K562 (cell line): ENCODE data around the gene NEDD8. TPM values are rescaled to one million over a fixed set of nuclear protein-coding genes. Genes with fewer than 3 reads are reported as not detected.
A peak's percentile ranks its signal among the peaks of the same experiment; 100 is the strongest.

Source experiments
- ATAC-seq: fragments of 200-7000 bp; cut with Tn5 transposase; 3 replicates; pipeline ENCODE4 v1.9.1; 2020; ENCODE audit warnings: moderate library complexity
- BruUV-seq: library from RNA; stranded (reverse); fragments of 400-500 nt; replicated peaks from 2 replicates; lab custom pipeline; 2021; lab: Mats Ljungman, UMichigan
- CTCF ChIA-PET: fragments of 300-600 bp; formaldehyde crosslinking; extraction: SDS; loops from one replicate; lab custom pipeline; 2021; ENCODE audit warnings: low intra/inter-chr PET ratio; lab: Yijun Ruan, JAX
- POLR2A ChIA-PET: fragments of 300-600, 350-650 bp; sonication (Branson Sonifier 250); formaldehyde crosslinking; extraction: SDS; loops from one replicate; lab custom pipeline; 2021; ENCODE audit warnings: antibody characterized with exemption, inconsistent platforms; lab: Yijun Ruan, JAX
- DNase-seq, 4 experiments: peaks; one replicate each; pipeline versions ENCODE4 v3.0.0 to v3.0.0-alpha.2; 2011 to 2018; ENCODE audit warnings: low spot score in 3 of 4, mixed read lengths in 3 of 4; ENCODE audit errors: extremely low read depth in 1 of 4
- FAIRE-seq: peaks from 2 replicates; lab custom pipeline; 2011; peaks lifted over from hg19 to GRCh38; lab: Jason Lieb, UNC
- H2AFZ ChIP-seq: 2 replicates; pipeline ENCODE4 v1.6.0; 2011; ENCODE audit warnings: low read depth, low read length, control low read depth, inconsistent platforms
- H3K27ac ChIP-seq: fragments of 200-600 bp; 3 replicates; pipeline ENCODE4 v1.8.0; 2011; ENCODE audit warnings: low read depth, mild to moderate bottlenecking, control low read depth, inconsistent platforms, low read length, moderate library complexity, mixed read lengths; ENCODE audit errors: extremely low read depth
- H3K27me3 ChIP-seq, 2 experiments: fragments of 300-600 bp in 1 of 2; 2 replicates in 1 of 2; 3 replicates in 1 of 2; pipeline versions ENCODE4 v1.6.0 to v1.8.0; 2011; ENCODE audit warnings: inconsistent platforms in 2 of 2, low read length in 2 of 2, mild to moderate bottlenecking in 1 of 2, mixed read lengths in 1 of 2, moderate library complexity in 1 of 2; ENCODE audit not compliant: control insufficient read depth in 2 of 2, insufficient read depth in 2 of 2
- H3K36me3 ChIP-seq: fragments of 300-600 bp; 3 replicates; pipeline ENCODE4 v1.8.0; 2011; ENCODE audit warnings: mild to moderate bottlenecking, low read length, inconsistent platforms; ENCODE audit not compliant: control insufficient read depth, insufficient read depth
- H3K4me1 ChIP-seq, 2 experiments: fragments of 200-600 bp in 1 of 2; replicated peaks in 1 of 2; 2 replicates in 1 of 2; 3 replicates in 1 of 2; pipeline versions ENCODE4 v1.5.1 to v1.8.0; 2011; ENCODE audit warnings: inconsistent platforms in 2 of 2, low read length in 2 of 2, mild to moderate bottlenecking in 1 of 2, mixed read lengths in 1 of 2, moderate library complexity in 1 of 2; ENCODE audit not compliant: control insufficient read depth in 2 of 2, insufficient read depth in 2 of 2
- H3K4me2 ChIP-seq: 2 replicates; pipeline ENCODE4 v1.6.1; 2011; ENCODE audit warnings: low read length, control low read depth, inconsistent platforms, mixed read lengths; ENCODE audit not compliant: insufficient read depth
- H3K4me3 ChIP-seq: fragments of 200-600 bp; sonication (generic), shearing (Covaris generic); 2 replicates; pipeline ENCODE4 v1.5.1; 2016; ENCODE audit warnings: control low read depth, inconsistent platforms
- H3K79me2 ChIP-seq: fragments of 200-600 bp; 3 replicates; pipeline ENCODE4 v1.8.0; 2011; ENCODE audit warnings: low read length, inconsistent platforms; ENCODE audit not compliant: control insufficient read depth, insufficient read depth
- H3K9ac ChIP-seq, 2 experiments: 2 replicates each; pipeline versions ENCODE4 v1.6.0 to v1.6.1; 2011; ENCODE audit warnings: low read depth in 2 of 2, low read length in 2 of 2, control low read depth in 1 of 2, inconsistent platforms in 1 of 2, mild to moderate bottlenecking in 1 of 2, mixed read lengths in 1 of 2; ENCODE audit not compliant: insufficient read depth in 1 of 2
- H3K9me1 ChIP-seq: one replicate; pipeline ENCODE4 v1.6.0; 2011; ENCODE audit warnings: inconsistent platforms, mild to moderate bottlenecking, low read length, moderate library complexity; ENCODE audit not compliant: control insufficient read depth, insufficient read depth
- H3K9me3 ChIP-seq: replicated peaks from 2 replicates; pipeline ENCODE4 v1.5.1; 2011; ENCODE audit warnings: low read depth, low read length, inconsistent platforms; ENCODE audit not compliant: control insufficient read depth, insufficient read depth
- H4K20me1 ChIP-seq: replicated peaks from 2 replicates; pipeline ENCODE4 v1.6.1; 2011; ENCODE audit warnings: low read length, inconsistent platforms, mixed read lengths; ENCODE audit not compliant: control insufficient read depth, insufficient read depth
- BCL6 ChIP-seq: fragments of 250-450 bp; sonication (Bioruptor Pico); IDR thresholded peaks from 2 replicates; pipeline ENCODE4 v1.4.0; 2020
- CBFA2T3 ChIP-seq: fragments of 450-650 bp; IDR thresholded peaks from 2 replicates; pipeline ENCODE4 v1.6.1; 2017
- L3MBTL2 ChIP-seq: fragments of 450-650 bp; IDR thresholded peaks from 2 replicates; pipeline ENCODE4 v1.6.1; 2016; ENCODE audit warnings: mild to moderate bottlenecking, moderate library complexity
- NCOA2 ChIP-seq, 2 experiments: fragments of 450-650 bp; IDR thresholded peaks; 2 replicates each; pipeline ENCODE4 v1.6.1; 2018; ENCODE audit warnings: mild to moderate bottlenecking in 2 of 2, moderate library complexity in 1 of 2; ENCODE audit not compliant: partially characterized antibody in 2 of 2
- POLR2G ChIP-seq: fragments of 200-400 bp; formaldehyde crosslinking; IDR thresholded peaks from 2 replicates; pipeline ENCODE4 v1.6.1; 2017; ENCODE audit warnings: low read depth, mild to moderate bottlenecking, antibody characterized with exemption, low read length, moderate library complexity
- SPI1 ChIP-seq: IDR thresholded peaks from 2 replicates; pipeline ENCODE4 v1.6.1; 2011; ENCODE audit warnings: low read depth, low read length, control low read depth, borderline replicate concordance
- WGBS: fragments of 100-300 bp; shearing (Covaris generic); methylation state at CpG from one replicate; pipeline ENCODE4 v1.1.6; 2016; ENCODE audit warnings: low coverage, mixed read lengths; ENCODE audit not compliant: insufficient coverage; ENCODE audit errors: missing lambda C conversion rate; 5-methylcytosine and 5-hydroxymethylcytosine counted together
- in situ Hi-C: fragments of 300-500 bp; cut with MboI; formaldehyde crosslinking; loops from 4 replicates; pipeline ENCODE4 v1.15.0; 2018; ENCODE audit warnings: inconsistent platforms, mixed read lengths
- intact Hi-C: fragments of 100-400 bp; cut with micrococcal nuclease; formaldehyde crosslinking; loops from 2 replicates; pipeline ENCODE4 v1.14.2; 2022
- polyA plus RNA-seq, 8 experiments: library from polyadenylated mRNA; depleted of rRNA in 4 of 8; stranded (reverse) in 5 of 8; unstranded in 3 of 8; fragments of >200 nt; fragmentation: Nextera tagmentation in 2 of 8; fragmentation: Illumina TruSeq in 1 of 8; extraction: Ambion mirVana in 2 of 8; extraction: Trizol in 1 of 8; gene quantifications; 2 replicates each; pipeline versions ENCODE4 v1.2.1 to v1.2.3, GENCODE V29; 2011 to 2014; ENCODE audit warnings: inconsistent platforms in 1 of 8, missing spikeins in 1 of 8
- total RNA-seq, 7 experiments: library from RNA; depleted of rRNA in 6 of 7; stranded (reverse); fragments of >200 nt in 6 of 7; fragmentation: Illumina TruSeq in 2 of 7; extraction: Trizol in 2 of 7; gene quantifications; 2 replicates each; pipeline versions ENCODE4 v1.2.1 to v1.2.3, GENCODE V29; 2011 to 2021; ENCODE audit warnings: low replicate concordance in 1 of 7
- TF ChIP-seq, protein P1 (sequence below): fragments of 200-600 bp; sonication (generic); IDR thresholded peaks from one replicate; pipeline ENCODE4 v1.6.1; 2012; ENCODE audit warnings: mild to moderate bottlenecking, low read depth, low read length, inconsistent platforms
- TF ChIP-seq, protein P2 (sequence below): sonication (generic); formaldehyde crosslinking; IDR thresholded peaks from 2 replicates; pipeline ENCODE4 v1.9.0; 2022; ENCODE audit warnings: mild to moderate bottlenecking, missing genetic modification reagents

The NEDD8 gene
- total and polyA plus RNA-seq, 9 of the 15 experiments (the other 6 are each of a cell fraction or from before 2014, with no cell fraction given): 142 to 691 (median 260) TPM

GRCh38 chr14:24277606-24278321, 45.6 kb upstream of the NEDD8 start:
- no peak overlapping the region for H3K27ac ChIP-seq
- no peak overlapping the region for H3K4me3 ChIP-seq
- no peaks in the 10 kb centered on the region; the same call in 2 of the 3 replicates for H3K36me3 ChIP-seq
- H2AFZ ChIP-seq: no peak overlapping the region
- ATAC-seq (no peak), DNase-seq (no peak), FAIRE-seq (no peak)
- 44% methylated on average over 10 of the region's 11 CpGs for WGBS
- no peak overlapping the region for H3K4me2 ChIP-seq
- no peaks in the 10 kb centered on the region for H3K9me3 ChIP-seq
- TF ChIP-seq, protein P1, sequence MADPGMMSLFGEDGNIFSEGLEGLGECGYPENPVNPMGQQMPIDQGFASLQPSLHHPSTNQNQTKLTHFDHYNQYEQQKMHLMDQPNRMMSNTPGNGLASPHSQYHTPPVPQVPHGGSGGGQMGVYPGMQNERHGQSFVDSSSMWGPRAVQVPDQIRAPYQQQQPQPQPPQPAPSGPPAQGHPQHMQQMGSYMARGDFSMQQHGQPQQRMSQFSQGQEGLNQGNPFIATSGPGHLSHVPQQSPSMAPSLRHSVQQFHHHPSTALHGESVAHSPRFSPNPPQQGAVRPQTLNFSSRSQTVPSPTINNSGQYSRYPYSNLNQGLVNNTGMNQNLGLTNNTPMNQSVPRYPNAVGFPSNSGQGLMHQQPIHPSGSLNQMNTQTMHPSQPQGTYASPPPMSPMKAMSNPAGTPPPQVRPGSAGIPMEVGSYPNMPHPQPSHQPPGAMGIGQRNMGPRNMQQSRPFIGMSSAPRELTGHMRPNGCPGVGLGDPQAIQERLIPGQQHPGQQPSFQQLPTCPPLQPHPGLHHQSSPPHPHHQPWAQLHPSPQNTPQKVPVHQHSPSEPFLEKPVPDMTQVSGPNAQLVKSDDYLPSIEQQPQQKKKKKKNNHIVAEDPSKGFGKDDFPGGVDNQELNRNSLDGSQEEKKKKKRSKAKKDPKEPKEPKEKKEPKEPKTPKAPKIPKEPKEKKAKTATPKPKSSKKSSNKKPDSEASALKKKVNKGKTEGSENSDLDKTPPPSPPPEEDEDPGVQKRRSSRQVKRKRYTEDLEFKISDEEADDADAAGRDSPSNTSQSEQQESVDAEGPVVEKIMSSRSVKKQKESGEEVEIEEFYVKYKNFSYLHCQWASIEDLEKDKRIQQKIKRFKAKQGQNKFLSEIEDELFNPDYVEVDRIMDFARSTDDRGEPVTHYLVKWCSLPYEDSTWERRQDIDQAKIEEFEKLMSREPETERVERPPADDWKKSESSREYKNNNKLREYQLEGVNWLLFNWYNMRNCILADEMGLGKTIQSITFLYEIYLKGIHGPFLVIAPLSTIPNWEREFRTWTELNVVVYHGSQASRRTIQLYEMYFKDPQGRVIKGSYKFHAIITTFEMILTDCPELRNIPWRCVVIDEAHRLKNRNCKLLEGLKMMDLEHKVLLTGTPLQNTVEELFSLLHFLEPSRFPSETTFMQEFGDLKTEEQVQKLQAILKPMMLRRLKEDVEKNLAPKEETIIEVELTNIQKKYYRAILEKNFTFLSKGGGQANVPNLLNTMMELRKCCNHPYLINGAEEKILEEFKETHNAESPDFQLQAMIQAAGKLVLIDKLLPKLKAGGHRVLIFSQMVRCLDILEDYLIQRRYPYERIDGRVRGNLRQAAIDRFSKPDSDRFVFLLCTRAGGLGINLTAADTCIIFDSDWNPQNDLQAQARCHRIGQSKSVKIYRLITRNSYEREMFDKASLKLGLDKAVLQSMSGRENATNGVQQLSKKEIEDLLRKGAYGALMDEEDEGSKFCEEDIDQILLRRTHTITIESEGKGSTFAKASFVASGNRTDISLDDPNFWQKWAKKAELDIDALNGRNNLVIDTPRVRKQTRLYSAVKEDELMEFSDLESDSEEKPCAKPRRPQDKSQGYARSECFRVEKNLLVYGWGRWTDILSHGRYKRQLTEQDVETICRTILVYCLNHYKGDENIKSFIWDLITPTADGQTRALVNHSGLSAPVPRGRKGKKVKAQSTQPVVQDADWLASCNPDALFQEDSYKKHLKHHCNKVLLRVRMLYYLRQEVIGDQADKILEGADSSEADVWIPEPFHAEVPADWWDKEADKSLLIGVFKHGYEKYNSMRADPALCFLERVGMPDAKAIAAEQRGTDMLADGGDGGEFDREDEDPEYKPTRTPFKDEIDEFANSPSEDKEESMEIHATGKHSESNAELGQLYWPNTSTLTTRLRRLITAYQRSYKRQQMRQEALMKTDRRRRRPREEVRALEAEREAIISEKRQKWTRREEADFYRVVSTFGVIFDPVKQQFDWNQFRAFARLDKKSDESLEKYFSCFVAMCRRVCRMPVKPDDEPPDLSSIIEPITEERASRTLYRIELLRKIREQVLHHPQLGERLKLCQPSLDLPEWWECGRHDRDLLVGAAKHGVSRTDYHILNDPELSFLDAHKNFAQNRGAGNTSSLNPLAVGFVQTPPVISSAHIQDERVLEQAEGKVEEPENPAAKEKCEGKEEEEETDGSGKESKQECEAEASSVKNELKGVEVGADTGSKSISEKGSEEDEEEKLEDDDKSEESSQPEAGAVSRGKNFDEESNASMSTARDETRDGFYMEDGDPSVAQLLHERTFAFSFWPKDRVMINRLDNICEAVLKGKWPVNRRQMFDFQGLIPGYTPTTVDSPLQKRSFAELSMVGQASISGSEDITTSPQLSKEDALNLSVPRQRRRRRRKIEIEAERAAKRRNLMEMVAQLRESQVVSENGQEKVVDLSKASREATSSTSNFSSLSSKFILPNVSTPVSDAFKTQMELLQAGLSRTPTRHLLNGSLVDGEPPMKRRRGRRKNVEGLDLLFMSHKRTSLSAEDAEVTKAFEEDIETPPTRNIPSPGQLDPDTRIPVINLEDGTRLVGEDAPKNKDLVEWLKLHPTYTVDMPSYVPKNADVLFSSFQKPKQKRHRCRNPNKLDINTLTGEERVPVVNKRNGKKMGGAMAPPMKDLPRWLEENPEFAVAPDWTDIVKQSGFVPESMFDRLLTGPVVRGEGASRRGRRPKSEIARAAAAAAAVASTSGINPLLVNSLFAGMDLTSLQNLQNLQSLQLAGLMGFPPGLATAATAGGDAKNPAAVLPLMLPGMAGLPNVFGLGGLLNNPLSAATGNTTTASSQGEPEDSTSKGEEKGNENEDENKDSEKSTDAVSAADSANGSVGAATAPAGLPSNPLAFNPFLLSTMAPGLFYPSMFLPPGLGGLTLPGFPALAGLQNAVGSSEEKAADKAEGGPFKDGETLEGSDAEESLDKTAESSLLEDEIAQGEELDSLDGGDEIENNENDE: no peak
- TF ChIP-seq BCL6 (CRISPR knock-in tag) (no peak), CBFA2T3 (0 out of 2 replicates have a peak, but pooled peaks have one; percentile 26), SPI1 (0 out of 2 replicates have a peak, but pooled peaks have one; percentile 17), POLR2G (no peak), L3MBTL2 (0 out of 2 replicates have a peak, but pooled peaks have one; percentile 32), NCOA2 (IDR thresholded peaks at IDR 0.05; ENCODE audit: partially characterized antibody in 2 of 2) (no peak)
- TF ChIP-seq, protein P2, sequence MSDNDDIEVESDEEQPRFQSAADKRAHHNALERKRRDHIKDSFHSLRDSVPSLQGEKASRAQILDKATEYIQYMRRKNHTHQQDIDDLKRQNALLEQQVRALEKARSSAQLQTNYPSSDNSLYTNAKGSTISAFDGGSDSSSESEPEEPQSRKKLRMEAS (CRISPR knock-in tag): peak; percentile 32; the same call in 1 of the 2 replicates
- peaks cover 16 to 19% of the 10 kb centered on the region in 2 experiments; a peak in 4 of 5 replicates for H3K4me1 ChIP-seq
- no TSS peak for BruUV-seq
- no peaks in the 10 kb centered on the region for H3K27me3 ChIP-seq
- ChIA-PET CTCF (no interaction called here), POLR2A (no interaction called here)
- H3K9me1 ChIP-seq: peaks cover 2% of the 10 kb centered on the region
- intact Hi-C loops (no loop called here), in situ Hi-C loops (no loop called here)
- H3K9ac ChIP-seq: 0 out of 4 replicates have a peak overlapping the region, but pooled peaks of 1 of the 2 experiments have one; percentile 36
- H3K79me2 ChIP-seq: no peaks in the 10 kb centered on the region
- H4K20me1 ChIP-seq: no peaks in the 10 kb centered on the region
